ENCODE results near the gene MRPL28. TPM values are rescaled to one million over a fixed set of nuclear protein-coding genes. Genes with fewer than 3 reads are reported as not detected.

Gene MRPL28
- polyA plus RNA-seq, 1 of the 3 experiments (the other 2 are of a cell fraction), result 320 TPM

- Histone ChIP-seq H3K9me2 (no peaks in the 10 kb centered on the region), H2AFZ (ENCODE audit: low read depth) (no peak overlapping the region), H3K79me2 (ENCODE audit: insufficient read depth) (peaks cover 92% of the 10 kb centered on the region), H3K4me3 (ENCODE audit: low read depth in 2 of 2, low read length in 1 of 2) (no peak overlapping the region), H3K27me3 (ENCODE audit: insufficient read depth) (no peaks in the 10 kb centered on the region), H3F3A (replicated peaks; ENCODE audit: insufficient read depth) (no peaks in the 10 kb centered on the region), H3K36me3 (replicated peaks in 1 of 2; ENCODE audit: control insufficient read depth in 1 of 2, insufficient read depth in 2 of 2, low read length in 1 of 2) (peaks cover 0 to 4% of the 10 kb centered on the region in 2 experiments), H4K20me1 (ENCODE audit: insufficient read depth) (peaks cover 82% of the 10 kb centered on the region), H3K4me1 (ENCODE audit: control insufficient read depth in 1 of 2, insufficient read depth in 2 of 2, low read depth in 1 of 2, low read length in 1 of 2) (peaks cover 0 to 5% of the 10 kb centered on the region in 2 experiments; a peak in 1 of 4 replicates), H3K9ac (no peak overlapping the region), H3K9me3 (no peaks in the 10 kb centered on the region), H3K4me2 (no peak overlapping the region), H3K27ac (ENCODE audit: low read depth in 2 of 2, low read length in 1 of 2) (no peak overlapping the region)
- DNase-seq, result no peak
- TF ChIP-seq IRF3 (IDR thresholded peaks at IDR 0.05; ENCODE audit: low read depth, low read length) (no peak), CHD2 (IDR thresholded peaks at IDR 0.05; ENCODE audit: low read length, partially characterized antibody) (no peak), MAX (IDR thresholded peaks at IDR 0.05; ENCODE audit: low read depth) (no peak), YY1 (IDR thresholded peaks at IDR 0.05; ENCODE audit: low read depth) (no peak), TEAD4 (IDR thresholded peaks at IDR 0.05; ENCODE audit: borderline replicate concordance, insufficient read depth) (no peak), NRF1 (IDR thresholded peaks at IDR 0.05; ENCODE audit: low read depth, low read length) (no peak), USF1 (IDR thresholded peaks at IDR 0.05; ENCODE audit: borderline replicate concordance, low read depth) (no peak), GATA2 (CRISPR knock-in tag; IDR thresholded peaks at IDR 0.05) (no peak), TAF1 (IDR thresholded peaks at IDR 0.05; ENCODE audit: borderline replicate concordance, low read depth, low read length) (no peak), PBX3 (IDR thresholded peaks at IDR 0.05) (no peak), GABPA (IDR thresholded peaks at IDR 0.05; ENCODE audit: low read depth) (no peak), MXI1 (IDR thresholded peaks at IDR 0.05; ENCODE audit: low read depth, low read length) (no peak), REST (IDR thresholded peaks at IDR 0.05; ENCODE audit: low read depth, low read length) (no peak), SMC3 (IDR thresholded peaks at IDR 0.05; ENCODE audit: low read depth, low read length) (no peak), ZBTB33 (IDR thresholded peaks at IDR 0.05; ENCODE audit: borderline replicate concordance, low read depth) (no peak), RXRA (IDR thresholded peaks at IDR 0.05; ENCODE audit: borderline replicate concordance, low read depth) (no peak)
- ChIA-PET POLR2A (no interaction called here), CTCF (no interaction called here)
- 91% methylated on average over 4 of the region's 5 CpGs for WGBS (ENCODE audit: low lambda C conversion rate)
Measured at GRCh38 chr16:339680-340079, 30.7 kb downstream of the MRPL28 start.

All from SK-N-SH (cell line).